NCI-H2107 (cell line): ENCODE data around the gene NAV2.

Source experiments
- DNase-seq: peaks from one replicate; lab custom pipeline; 2025; lab: John Stamatoyannopoulos, UW

Gene NAV2

GRCh38 chr11:19687392-19687791 is 25.2 kb upstream of the NAV2 start:
- DNase-seq = no peak

GRCh38 chr11:19689281-19690000 is 23.2 kb upstream of the NAV2 start:
- no peak for DNase-seq

- DNase-seq = no peak
Measured at GRCh38 chr11:19690885-19691284, 21.8 kb upstream of the NAV2 start.

GRCh38 chr11:19691815-19692500 is 20.7 kb upstream of the NAV2 start:
- no peak for DNase-seq

GRCh38 chr11:19693146-19693545 is 19.5 kb upstream of the NAV2 start:
- no peak for DNase-seq

GRCh38 chr11:19694796-19695345 is 17.8 kb upstream of the NAV2 start:
- no peak for DNase-seq

GRCh38 chr11:19696073-19696472 is 16.6 kb upstream of the NAV2 start:
- no peak for DNase-seq

- no peak for DNase-seq
Measured at GRCh38 chr11:19696904-19697303, 15.7 kb upstream of the NAV2 start.

GRCh38 chr11:19697721-19698121 is 14.9 kb upstream of the NAV2 start:
- DNase-seq = no peak

GRCh38 chr11:19698493-19699292 is 13.9 kb upstream of the NAV2 start:
- no peak for DNase-seq

GRCh38 chr11:19701421-19701820 is 11.2 kb upstream of the NAV2 start:
- DNase-seq = no peak

- DNase-seq = no peak
Measured at GRCh38 chr11:19702620-19703019, 10.0 kb upstream of the NAV2 start.

- no peak for DNase-seq
Measured at GRCh38 chr11:19703211-19703610, 9.4 kb upstream of the NAV2 start.

- DNase-seq = no peak
Measured at GRCh38 chr11:19704213-19704612, 8.4 kb upstream of the NAV2 start.

- DNase-seq = no peak
Measured at GRCh38 chr11:19705936-19706335, 6.7 kb upstream of the NAV2 start.

GRCh38 chr11:19711911-19712280 is 741 bp upstream of the NAV2 start:
- no peak for DNase-seq

GRCh38 chr11:19713196-19714021 is 772 bp downstream of the NAV2 start:
- DNase-seq = no peak

GRCh38 chr11:19714022-19714386 is 1.4 kb downstream of the NAV2 start:
- DNase-seq = no peak

GRCh38 chr11:19714387-19715363 is 2.0 kb downstream of the NAV2 start:
- no peak for DNase-seq

GRCh38 chr11:19715373-19715772 is 2.7 kb downstream of the NAV2 start:
- DNase-seq = no peak

GRCh38 chr11:19718051-19718450 is 5.4 kb downstream of the NAV2 start:
- DNase-seq = no peak
